Measurements from ENCODE around the gene MARCHF10. TPM values are rescaled to one million over a fixed set of nuclear protein-coding genes. Genes with fewer than 3 reads are reported as not detected.
A peak's percentile ranks its signal among the peaks of the same experiment; 100 is the strongest.

Gene MARCHF10
- total RNA-seq, 2 donors from 2014 or later = 0.13 TPM; not detected in 1

DNA sequence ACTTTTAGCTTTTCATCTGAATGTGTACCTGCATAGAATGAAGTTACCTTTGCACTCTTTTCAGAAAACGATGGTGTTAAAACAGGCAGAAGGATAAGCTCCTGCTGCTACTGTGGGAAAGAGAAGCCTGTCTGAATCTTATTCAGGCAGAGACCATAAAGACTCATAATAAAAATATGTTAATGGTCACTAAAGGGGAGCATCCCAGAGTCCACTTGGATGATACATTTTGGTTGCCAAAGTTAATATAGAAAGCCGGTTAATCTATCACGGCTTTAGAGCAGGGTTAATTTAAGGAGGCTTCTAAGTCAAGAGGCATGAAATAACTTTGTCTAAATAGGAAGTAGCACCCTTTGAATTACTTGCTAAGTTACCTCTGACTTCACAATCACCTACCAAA, 2.9 kb downstream of the MARCHF10 start:
- H3K27me3 Mint-ChIP-seq = peaks cover 42% of the 10 kb centered on the region
- H3K4me1 Mint-ChIP-seq = peaks cover 8% of the 10 kb centered on the region
- H3K4me3 Mint-ChIP-seq = no peak overlapping the region
- H3K36me3 Mint-ChIP-seq (ENCODE audit: low read depth) = no peaks in the 10 kb centered on the region
- H3K9me3 Mint-ChIP-seq = no peaks in the 10 kb centered on the region
- no peak for ATAC-seq (replicated peaks)
- no peak overlapping the region for H3K27ac Mint-ChIP-seq

DNA sequence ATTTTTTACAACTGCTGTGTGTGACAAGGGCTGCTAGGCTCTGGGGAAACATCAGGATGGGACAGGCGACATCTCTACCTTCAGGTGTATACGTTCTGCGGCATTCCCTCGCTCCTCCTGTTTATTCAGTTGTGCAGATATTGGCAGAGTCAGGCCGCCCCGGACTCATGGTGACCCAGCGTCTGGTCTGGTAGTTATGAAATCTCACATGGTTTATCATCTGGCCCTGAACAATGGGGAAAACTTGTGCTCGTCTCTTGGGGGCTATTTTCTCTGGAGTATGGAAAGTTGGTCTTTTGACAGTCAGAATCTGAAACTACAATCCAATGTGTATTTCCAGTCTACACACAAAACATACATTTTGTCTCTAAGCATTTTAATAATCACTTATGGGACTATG, 3.3 kb downstream of the MARCHF10 start:
- Mint-ChIP-seq H3K9me3 (no peaks in the 10 kb centered on the region), H3K4me3 (no peak overlapping the region), H3K27me3 (peaks cover 42% of the 10 kb centered on the region), H3K27ac (no peak overlapping the region), H3K4me1 (peaks cover 6% of the 10 kb centered on the region), H3K36me3 (ENCODE audit: low read depth) (no peaks in the 10 kb centered on the region)
- no peak for ATAC-seq (replicated peaks)

DNA sequence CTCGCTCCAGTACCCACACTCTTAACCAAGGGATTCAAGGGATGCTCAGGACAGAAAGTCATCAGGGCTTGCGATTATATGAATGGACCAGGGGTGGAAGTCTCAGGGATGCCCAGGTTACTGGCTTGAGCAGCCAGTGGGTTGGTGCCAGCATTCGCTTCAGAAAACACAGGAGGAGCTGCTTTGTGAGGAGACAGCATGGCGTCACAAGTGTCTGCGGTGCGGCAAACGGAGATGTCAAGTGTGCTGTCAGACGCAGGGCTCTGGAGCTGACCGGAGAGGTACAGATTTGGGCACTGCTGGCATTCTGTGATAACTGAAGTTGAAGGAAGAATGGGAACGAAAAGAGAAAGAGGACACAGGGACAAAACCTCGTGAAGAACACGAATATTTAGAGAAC, 4.1 kb downstream of the MARCHF10 start:
- no peaks in the 10 kb centered on the region for H3K9me3 Mint-ChIP-seq
- H3K36me3 Mint-ChIP-seq (ENCODE audit: low read depth) = no peaks in the 10 kb centered on the region
- no peaks in the 10 kb centered on the region for H3K4me1 Mint-ChIP-seq
- H3K27ac Mint-ChIP-seq = no peak overlapping the region
- ATAC-seq (replicated peaks) = no peak
- no peak overlapping the region for H3K4me3 Mint-ChIP-seq
- H3K27me3 Mint-ChIP-seq = peaks cover 38% of the 10 kb centered on the region

DNA sequence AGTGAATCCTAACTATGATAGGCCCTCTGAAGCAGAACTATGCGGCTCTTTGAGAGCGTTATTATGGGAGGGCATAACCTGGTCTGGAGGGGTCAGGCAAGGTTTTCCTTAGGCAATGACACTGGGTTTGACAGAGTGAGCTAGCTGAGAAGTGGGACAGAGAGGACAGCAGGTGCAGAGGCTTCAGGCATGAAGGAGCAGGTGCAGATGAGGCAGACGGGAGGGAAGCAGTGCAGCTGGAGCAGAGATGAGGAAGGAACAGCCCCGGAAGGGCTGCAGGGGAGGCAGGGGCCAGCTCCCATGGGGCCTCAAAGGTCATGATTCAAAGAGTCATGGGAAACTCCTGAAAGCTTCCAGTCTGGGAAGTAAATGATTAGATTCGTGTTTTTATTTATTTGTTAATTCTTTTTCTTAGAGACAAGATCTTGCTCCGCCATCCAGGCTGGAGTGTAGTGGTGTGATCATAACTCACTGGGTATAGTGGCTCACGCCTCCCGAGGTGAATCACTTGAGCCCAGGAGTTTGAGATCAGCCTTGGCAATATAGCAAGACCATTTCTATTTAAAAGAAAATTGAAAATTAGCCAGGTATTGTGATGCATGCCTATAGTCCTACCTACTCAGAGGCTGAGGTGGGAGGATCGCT, 5.4 kb downstream of the MARCHF10 start:
- Mint-ChIP-seq H3K9me3 (no peaks in the 10 kb centered on the region), H3K27me3 (peaks cover 49% of the 10 kb centered on the region), H3K27ac (no peak overlapping the region), H3K4me3 (no peak overlapping the region), H3K4me1 (peaks cover 5% of the 10 kb centered on the region), H3K36me3 (ENCODE audit: low read depth) (no peaks in the 10 kb centered on the region)
- no peak for ATAC-seq (replicated peaks)

DNA sequence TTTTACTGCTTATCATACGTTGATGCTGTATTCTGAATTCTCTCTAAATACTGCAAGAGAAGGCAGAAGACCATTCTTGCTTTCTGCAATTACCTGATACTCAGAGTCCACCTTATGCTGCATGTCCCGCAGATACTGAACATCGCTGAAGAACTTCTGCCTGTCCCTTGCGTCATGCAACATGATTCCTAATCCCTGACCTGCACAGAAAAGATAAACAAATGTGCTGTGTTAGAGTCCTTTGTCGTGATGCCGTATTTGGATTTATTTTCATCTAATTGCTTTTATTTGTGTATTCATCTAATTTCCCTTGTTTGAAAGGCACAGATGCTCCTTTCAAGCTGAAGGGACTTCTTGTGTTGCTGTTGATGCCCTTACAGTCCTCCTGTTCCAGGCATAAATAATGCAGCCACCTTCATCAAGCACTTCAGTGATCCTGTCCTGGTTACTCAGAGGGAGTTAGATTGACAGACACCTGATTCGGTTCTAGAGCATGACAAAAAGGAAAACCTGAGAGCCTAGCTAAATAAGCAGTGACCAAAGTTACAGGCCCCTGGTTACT, 6.5 kb downstream of the MARCHF10 start:
- Mint-ChIP-seq H3K36me3 (ENCODE audit: low read depth) (no peaks in the 10 kb centered on the region), H3K4me3 (no peak overlapping the region), H3K9me3 (no peaks in the 10 kb centered on the region), H3K27me3 (peaks cover 42% of the 10 kb centered on the region), H3K4me1 (peaks cover 5% of the 10 kb centered on the region), H3K27ac (no peak overlapping the region)
- no peak for ATAC-seq (replicated peaks)

DNA sequence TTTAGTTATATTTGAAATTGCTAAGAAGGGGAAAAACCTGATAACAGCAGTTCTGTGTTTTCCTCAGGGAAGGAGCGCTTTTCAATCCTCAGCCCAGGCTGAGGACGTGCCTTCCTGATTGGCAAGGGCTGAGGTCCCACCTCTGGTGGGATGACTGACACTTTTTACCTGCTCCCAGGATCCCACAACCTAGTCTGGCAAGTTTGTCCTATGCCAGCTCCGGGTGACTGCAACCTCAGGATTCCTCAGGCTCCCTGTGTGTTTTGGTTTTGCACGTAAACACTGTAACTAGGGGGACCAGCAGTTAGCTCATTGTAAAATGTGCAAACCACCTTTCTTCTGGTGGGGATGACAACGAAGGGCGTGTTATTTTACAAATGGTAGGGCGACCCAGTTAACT, 7.5 kb downstream of the MARCHF10 start:
- Mint-ChIP-seq H3K4me1 (peaks cover 5% of the 10 kb centered on the region), H3K36me3 (ENCODE audit: low read depth) (no peaks in the 10 kb centered on the region), H3K4me3 (no peak overlapping the region)

DNA sequence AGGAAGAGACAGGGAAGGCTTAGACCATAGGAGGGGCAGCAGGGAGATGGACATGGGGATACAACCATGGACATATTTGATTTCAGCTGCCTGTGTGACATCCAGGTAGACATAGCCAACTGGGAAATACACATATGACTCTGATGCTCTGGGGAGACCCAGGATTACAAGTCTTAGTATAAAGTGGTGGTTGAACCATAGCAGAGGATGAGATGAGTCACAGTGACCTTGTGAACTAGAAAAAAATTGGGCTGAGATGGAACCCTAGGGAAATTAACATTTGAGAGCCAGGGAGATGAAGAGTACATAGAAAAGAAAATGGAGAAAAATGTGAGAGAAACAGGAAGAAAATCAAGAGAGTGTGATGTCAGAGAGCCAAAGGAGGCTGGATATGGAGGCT, 10.2 kb downstream of the MARCHF10 start:
- peak; percentile 60 for ATAC-seq (replicated peaks)
- no peaks in the 10 kb centered on the region for H3K36me3 Mint-ChIP-seq (ENCODE audit: low read depth)
- H3K9me3 Mint-ChIP-seq = peaks cover 4% of the 10 kb centered on the region
- no peak overlapping the region for H3K4me3 Mint-ChIP-seq
- peaks cover 21% of the 10 kb centered on the region for H3K27me3 Mint-ChIP-seq
- H3K4me1 Mint-ChIP-seq = peaks cover 14% of the 10 kb centered on the region
- H3K27ac Mint-ChIP-seq = no peak overlapping the region

More for the DNA sequence above, 7.5 kb downstream of the MARCHF10 start:
- ATAC-seq (replicated peaks) = no peak
- Mint-ChIP-seq H3K9me3 (no peaks in the 10 kb centered on the region), H3K27ac (no peak overlapping the region), H3K27me3 (peaks cover 37% of the 10 kb centered on the region)

DNA sequence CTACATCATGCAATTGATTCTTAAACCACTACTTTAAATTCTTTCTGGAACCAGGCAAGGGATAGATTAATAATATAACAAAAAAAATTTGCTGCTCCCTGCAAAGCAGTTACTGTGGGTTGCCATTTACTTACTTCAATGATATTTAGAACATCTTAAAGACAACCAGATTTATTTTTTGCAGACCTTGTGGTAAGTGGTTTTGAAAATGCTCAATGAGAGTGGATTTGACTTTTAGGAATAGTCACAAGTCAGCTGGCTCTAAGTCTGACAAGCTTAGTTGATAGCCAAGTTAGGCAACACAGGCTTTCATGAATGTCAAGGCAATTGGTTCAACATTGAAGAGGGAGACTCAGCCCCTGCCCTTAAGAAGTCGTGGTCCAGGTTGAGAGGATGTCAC, 11.8 kb downstream of the MARCHF10 start:
- peaks cover 4% of the 10 kb centered on the region for H3K9me3 Mint-ChIP-seq
- peaks cover 14% of the 10 kb centered on the region for H3K4me1 Mint-ChIP-seq
- no peak overlapping the region for H3K4me3 Mint-ChIP-seq
- H3K36me3 Mint-ChIP-seq (ENCODE audit: low read depth) = no peaks in the 10 kb centered on the region
- ATAC-seq (replicated peaks) = no peak
- H3K27me3 Mint-ChIP-seq = peaks cover 13% of the 10 kb centered on the region
- H3K27ac Mint-ChIP-seq = no peak overlapping the region

DNA sequence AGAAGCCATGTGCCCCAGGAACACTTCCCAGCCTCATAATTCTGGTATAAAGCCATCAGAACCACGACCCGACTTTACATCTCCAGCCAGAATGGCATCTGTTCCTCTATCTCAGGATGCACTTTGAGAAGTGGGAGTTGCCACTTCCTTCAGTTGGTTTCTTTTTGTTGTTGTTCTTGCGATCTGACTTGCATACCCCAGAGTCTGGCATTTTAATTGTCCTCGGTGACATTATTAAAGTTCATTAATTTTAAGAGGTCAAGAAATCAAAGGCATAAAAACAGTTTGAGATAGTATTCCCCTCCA, 13.5 kb downstream of the MARCHF10 start:
- peak overlapping the region; percentile 37 for H3K4me3 Mint-ChIP-seq
- no peaks in the 10 kb centered on the region for H3K36me3 Mint-ChIP-seq (ENCODE audit: low read depth)
- peak overlapping the region; percentile 10 for H3K27ac Mint-ChIP-seq
- peaks cover 4% of the 10 kb centered on the region for H3K9me3 Mint-ChIP-seq
- peaks cover 13% of the 10 kb centered on the region for H3K27me3 Mint-ChIP-seq
- ATAC-seq (replicated peaks) = no peak
- H3K4me1 Mint-ChIP-seq = peaks cover 14% of the 10 kb centered on the region

DNA sequence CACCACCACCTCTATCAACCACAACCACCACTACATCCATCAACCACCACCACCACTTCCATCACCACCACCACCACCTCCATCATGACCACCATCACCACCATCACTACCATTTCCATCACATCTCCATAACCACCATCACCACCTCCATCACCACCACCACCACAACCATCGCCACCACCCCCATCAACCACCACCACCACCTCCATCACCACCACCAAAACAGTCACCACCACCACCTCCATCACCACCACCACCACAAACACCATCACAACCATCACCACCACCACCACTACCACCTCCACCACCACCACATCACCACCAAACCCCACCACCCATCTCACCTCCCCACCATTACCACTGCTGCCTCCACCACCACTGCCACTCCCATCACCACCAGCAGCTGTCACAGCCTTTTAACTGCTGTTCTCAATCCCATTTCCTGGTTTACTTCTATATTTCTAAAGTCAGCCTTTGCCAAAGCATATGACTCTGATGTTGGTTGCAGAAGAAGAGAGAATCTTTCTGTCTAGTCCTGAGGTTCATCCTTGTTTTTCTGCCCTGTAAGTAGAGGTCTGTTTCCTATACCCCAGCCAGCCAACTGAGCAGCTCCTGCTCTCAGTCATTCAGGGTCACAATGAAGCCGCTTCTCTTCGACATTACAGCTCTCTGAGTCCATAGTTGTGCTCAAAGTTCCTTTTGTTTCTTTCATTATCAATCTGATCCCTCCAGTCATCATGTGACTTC, 14.0 kb downstream of the MARCHF10 start:
- Mint-ChIP-seq H3K4me1 (peaks cover 14% of the 10 kb centered on the region), H3K27ac (peak overlapping the region; percentile 10), H3K4me3 (peak overlapping the region; percentile 37), H3K36me3 (ENCODE audit: low read depth) (no peaks in the 10 kb centered on the region), H3K9me3 (peaks cover 4% of the 10 kb centered on the region), H3K27me3 (peaks cover 13% of the 10 kb centered on the region)
- no peak for ATAC-seq (replicated peaks)

DNA sequence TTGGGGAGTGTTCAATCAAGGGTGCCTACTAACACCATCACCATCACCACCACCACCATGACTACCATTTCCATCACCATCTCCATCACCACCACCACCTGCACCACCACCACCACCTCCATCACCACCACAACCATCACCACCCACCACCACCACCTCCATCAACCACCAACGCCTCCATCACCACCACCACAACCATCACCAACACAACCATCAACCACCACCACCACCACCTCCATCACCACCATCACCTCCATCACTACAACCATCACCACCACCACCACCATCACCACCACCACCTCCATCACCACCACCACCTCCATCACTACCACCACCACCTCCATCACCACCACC, 15.7 kb downstream of the MARCHF10 start:
- no peak overlapping the region for H3K4me3 Mint-ChIP-seq

DNA sequence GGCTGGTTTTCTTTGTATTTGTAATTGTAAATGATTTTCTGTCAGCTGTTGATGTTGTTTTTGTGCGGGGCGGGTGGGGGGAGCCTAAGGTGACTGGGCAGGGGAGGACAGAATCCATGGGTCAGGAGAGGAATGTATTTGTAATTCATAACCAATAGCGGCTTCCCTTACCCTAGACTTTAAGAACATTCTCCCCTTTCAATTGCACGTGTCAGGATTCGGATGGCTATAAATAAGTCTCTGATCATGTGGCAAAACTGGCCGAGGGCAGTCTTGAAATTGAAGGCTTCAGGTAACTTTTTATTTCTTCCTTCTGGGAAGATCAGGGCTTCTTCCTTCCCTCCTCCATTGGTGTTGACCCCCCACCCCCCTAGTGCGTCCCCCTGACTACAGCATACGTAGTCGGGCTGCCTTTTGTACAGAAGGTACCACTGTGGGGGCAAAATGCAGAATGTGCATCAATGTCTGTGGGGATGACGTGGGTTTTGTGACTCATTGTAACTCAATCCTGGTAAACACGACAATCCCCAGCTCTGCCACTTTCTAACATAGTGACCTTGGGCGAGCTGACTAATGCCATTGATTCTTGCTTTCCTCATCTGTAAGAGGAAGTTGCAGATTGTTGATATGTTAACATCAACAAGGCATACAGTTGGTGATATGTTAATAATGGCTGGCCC, 16.2 kb downstream of the MARCHF10 start:
- Mint-ChIP-seq H3K27ac (no peak overlapping the region), H3K9me3 (peaks cover 4% of the 10 kb centered on the region), H3K27me3 (no peaks in the 10 kb centered on the region), H3K36me3 (ENCODE audit: low read depth) (no peaks in the 10 kb centered on the region), H3K4me3 (no peak overlapping the region), H3K4me1 (peaks cover 9% of the 10 kb centered on the region)
- ATAC-seq (replicated peaks) = no peak

More for the DNA sequence above, 15.7 kb downstream of the MARCHF10 start:
- no peaks in the 10 kb centered on the region for H3K27me3 Mint-ChIP-seq
- H3K27ac Mint-ChIP-seq = no peak overlapping the region
- peaks cover 9% of the 10 kb centered on the region for H3K4me1 Mint-ChIP-seq
- no peaks in the 10 kb centered on the region for H3K36me3 Mint-ChIP-seq (ENCODE audit: low read depth)
- no peak for ATAC-seq (replicated peaks)
- H3K9me3 Mint-ChIP-seq = peaks cover 4% of the 10 kb centered on the region

DNA sequence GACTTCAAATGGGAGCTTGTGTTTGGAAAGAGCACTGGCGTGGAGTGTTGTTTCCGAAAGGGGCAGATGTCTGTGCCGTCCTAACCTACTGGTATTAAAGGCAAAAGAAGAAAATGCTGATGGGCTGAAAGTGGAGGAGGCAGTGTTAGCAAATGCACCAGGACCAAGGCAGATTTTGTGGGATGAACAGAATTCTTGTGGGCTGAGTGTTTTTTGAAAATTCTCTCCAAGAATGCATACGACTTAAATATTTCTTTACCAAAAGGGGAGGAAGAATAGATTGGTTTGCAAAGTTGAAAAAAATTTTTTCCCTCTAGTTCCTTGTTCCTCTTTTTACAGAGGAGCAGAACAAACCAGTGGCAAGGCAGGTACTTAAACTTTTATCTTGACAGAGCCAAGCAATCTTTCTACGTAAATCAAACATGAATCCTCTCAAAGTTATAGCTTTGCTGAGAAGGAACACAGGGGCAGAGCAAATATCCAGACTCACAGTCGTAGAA, 16.8 kb downstream of the MARCHF10 start:
- Mint-ChIP-seq H3K27ac (no peak overlapping the region), H3K36me3 (ENCODE audit: low read depth) (no peaks in the 10 kb centered on the region), H3K27me3 (no peaks in the 10 kb centered on the region), H3K9me3 (peaks cover 4% of the 10 kb centered on the region), H3K4me3 (no peak overlapping the region), H3K4me1 (peaks cover 9% of the 10 kb centered on the region)
- ATAC-seq (replicated peaks) = no peak

DNA sequence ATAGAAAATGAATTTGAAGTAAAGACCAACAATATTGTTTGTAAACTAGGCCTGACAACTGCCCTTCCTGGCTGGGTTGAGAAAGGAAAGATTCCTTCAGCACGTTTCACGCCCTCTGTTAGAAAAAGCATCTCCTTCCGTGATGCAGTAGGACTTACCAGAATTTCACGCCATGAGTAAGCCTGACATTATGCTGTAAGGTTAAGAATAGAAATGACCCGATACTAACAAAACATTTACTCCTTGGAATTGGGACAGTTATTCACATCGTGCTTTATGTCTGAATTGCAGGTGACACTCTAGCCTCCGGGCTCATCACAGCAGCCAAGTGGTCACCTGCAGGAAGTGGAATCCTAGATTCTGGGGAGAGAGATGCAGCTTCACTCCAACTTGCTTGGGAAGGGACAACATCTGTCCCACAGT, 17.5 kb downstream of the MARCHF10 start:
- H3K27ac Mint-ChIP-seq = no peak overlapping the region
- H3K27me3 Mint-ChIP-seq = no peaks in the 10 kb centered on the region
- H3K9me3 Mint-ChIP-seq = peaks cover 4% of the 10 kb centered on the region
- ATAC-seq (replicated peaks) = no peak
- no peak overlapping the region for H3K4me3 Mint-ChIP-seq
- H3K4me1 Mint-ChIP-seq = peaks cover 9% of the 10 kb centered on the region
- H3K36me3 Mint-ChIP-seq (ENCODE audit: low read depth) = no peaks in the 10 kb centered on the region

DNA sequence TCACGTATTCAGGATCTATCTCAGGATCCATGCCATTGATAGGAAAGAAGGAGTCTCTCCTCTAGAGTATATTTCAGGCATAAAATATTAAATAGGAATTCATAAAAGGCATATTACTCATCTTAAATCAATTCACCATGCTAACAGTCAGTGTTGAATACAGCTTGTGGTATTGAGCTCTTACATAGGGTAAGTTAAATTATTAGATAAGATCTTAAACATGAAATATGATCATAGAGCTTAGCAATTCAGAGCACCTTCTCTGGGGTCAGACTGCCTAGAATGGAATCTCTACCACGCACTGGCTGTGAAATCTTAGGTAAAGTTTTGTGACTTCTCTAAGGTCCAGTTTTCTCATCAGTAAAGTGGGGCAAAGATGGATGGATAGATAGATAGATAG, 20.7 kb downstream of the MARCHF10 start:
- no peak for ATAC-seq (replicated peaks)
- Mint-ChIP-seq H3K36me3 (ENCODE audit: low read depth) (no peaks in the 10 kb centered on the region), H3K9me3 (peaks cover 4% of the 10 kb centered on the region), H3K27me3 (no peaks in the 10 kb centered on the region), H3K4me3 (no peak overlapping the region), H3K4me1 (no peaks in the 10 kb centered on the region), H3K27ac (no peak overlapping the region)

Measured in activated T-helper 17 cell treated with anti-CD3 and anti-CD28 coated beads, Interleukin-2, amount 50 U/mL, for 72 hours (primary cell).